ENCODE data around the gene MTMR2.

Gene MTMR2

DNA sequence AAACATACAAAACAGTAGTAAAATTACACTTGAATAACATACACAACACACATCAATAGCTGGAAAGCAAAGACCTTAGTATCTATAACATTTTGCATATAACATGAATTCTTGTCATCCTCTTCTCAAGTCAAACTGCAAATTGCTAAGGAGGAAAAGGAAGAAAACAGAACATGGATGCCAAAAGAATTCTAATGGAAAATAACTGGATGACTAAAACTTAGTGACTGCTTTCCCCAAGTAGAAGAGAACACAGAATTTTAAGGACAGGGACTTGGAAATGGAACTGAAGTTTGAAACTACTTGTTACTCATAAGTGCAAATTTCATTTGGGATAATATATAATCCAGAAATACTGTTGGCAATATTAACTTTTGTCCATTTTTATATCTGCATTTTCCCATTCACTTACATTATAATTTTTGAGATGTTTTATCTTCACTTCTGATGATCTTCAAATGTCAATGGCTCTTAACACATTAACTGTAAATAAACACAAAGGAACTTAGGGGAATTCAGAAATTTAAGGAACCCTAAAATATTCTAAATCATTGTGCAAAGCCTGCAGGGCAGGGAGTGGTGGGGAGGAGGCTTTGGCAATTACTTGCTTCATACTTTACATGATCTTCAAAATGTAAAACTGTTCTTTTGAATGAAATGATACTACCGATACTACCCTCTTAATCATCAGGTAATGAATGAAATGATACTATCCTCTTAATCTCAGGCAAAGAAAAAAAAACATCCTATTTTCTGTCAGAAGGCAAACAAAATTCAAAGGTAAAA lies 9.9 kb downstream of the MTMR2 start:
- TF ChIP-seq CTCF (conservative IDR thresholded peaks at IDR 0.05; ENCODE audit: low read depth, low read length): no peak
- H3K4me3 ChIP-seq (ENCODE audit: low read depth, low read length): no peak overlapping the region

GRCh38 chr11:95912902-95913560 lies 10.9 kb downstream of the MTMR2 start:
- no peak for TF ChIP-seq CTCF (conservative IDR thresholded peaks at IDR 0.05; ENCODE audit: low read depth, low read length)
- DNase-seq (ENCODE audit: low read depth): peak; percentile 57

More for the DNA sequence above, 9.9 kb downstream of the MTMR2 start:
- no peak for DNase-seq (ENCODE audit: low read depth)

GRCh38 chr11:95911369-95911759 lies 12.5 kb downstream of the MTMR2 start:
- TF ChIP-seq CTCF (conservative IDR thresholded peaks at IDR 0.05; ENCODE audit: low read depth, low read length): no peak
- no peak overlapping the region for H3K4me3 ChIP-seq (ENCODE audit: low read depth, low read length)
- DNase-seq (ENCODE audit: low read depth): no peak

More at GRCh38 chr11:95912902-95913560, 10.9 kb downstream of the MTMR2 start:
- no peak overlapping the region for H3K4me3 ChIP-seq (ENCODE audit: low read depth, low read length)

- TF ChIP-seq CTCF (conservative IDR thresholded peaks at IDR 0.05; ENCODE audit: low read depth, low read length): no peak
- no peak for DNase-seq (ENCODE audit: low read depth)
- H3K4me3 ChIP-seq (ENCODE audit: low read depth, low read length): no peak overlapping the region
Measured at GRCh38 chr11:95910638-95911368, 13.1 kb downstream of the MTMR2 start.

GRCh38 chr11:95908826-95909225 lies 15.1 kb downstream of the MTMR2 start:
- TF ChIP-seq CTCF (conservative IDR thresholded peaks at IDR 0.05; ENCODE audit: low read depth, low read length): no peak
- peak; percentile 50 for DNase-seq (ENCODE audit: low read depth)
- H3K4me3 ChIP-seq (ENCODE audit: low read depth, low read length): no peak overlapping the region

DNA sequence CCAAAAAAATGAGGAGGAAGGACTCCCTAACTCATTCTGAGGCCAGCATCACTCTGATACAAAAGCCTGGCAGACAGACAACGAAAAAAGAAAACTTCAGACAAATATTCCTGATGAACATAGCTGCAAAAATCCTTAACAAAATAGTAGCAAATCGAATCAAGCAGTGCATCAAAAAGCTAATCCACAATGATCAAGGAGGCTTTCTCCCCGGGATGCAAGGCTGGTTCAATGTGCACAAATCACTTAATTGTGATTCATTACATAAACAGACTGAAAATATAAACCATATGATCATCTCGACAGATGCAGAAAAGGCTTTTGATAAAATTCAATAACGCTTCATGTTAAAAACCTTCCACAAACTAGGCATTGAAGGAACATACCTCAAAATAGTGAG lies 16.4 kb downstream of the MTMR2 start:
- no peak for TF ChIP-seq CTCF (conservative IDR thresholded peaks at IDR 0.05; ENCODE audit: low read depth, low read length)
- no peak overlapping the region for H3K4me3 ChIP-seq (ENCODE audit: low read depth, low read length)
- no peak for DNase-seq (ENCODE audit: low read depth)

Measured in choroid plexus epithelial cell (primary cell).